Caki2 (cell line): ENCODE results near the gene SLC30A4. TPM values are rescaled to one million over a fixed set of nuclear protein-coding genes. Genes with fewer than 3 reads are reported as not detected.

Experiments used
- DNase-seq: peaks from one replicate; pipeline ENCODE4 v3.0.0-alpha.2; 2015; ENCODE audit warnings: low read depth
- in situ Hi-C: cut with HindIII; loops from 2 replicates; pipeline ENCODE4 v1.10.0; 2016; ENCODE audit warnings: low sequenced_read_pairs, low pct_unique_long_range_greater_than_20kb, mixed read lengths
- total RNA-seq: library from RNA; depleted of rRNA; stranded (reverse); fragments of >200 nt; shearing (Covaris generic); gene quantifications from 2 replicates; pipeline ENCODE4 v1.2.3, GENCODE V29; 2014; ENCODE audit warnings: low replicate concordance

The SLC30A4 gene
- total RNA-seq, 1 experiment from 2014 or later: 3.0 TPM

DNA sequence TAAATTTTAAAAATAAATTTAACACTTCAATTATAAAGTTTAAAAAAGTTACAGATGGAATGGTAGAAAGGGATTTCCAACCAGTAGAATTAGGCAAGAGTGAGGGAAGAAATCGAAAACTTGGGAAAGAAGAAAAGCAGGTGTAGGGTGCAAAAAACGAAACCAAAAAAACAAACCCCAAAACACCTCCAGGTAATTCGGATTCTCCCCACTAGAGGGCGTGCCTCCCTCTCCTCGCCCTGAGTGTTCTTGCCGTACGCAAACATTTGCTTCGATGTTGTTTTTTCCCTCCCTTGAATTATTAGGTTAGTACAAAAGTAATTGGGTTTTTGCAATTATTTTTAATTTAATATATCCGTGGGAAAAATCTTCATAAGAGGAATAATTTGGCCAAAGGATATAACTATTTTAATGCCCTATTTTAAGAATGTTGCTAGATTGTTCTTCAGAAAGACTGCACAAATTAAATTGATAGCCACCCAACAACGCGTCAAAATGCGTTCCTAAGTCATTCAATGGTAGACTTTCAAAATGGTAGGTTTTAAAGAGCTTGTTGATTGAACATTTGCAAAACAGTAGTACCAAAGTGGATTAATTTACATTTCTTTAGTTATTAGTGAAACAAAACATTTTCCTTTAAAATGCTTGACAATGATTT, 63.7 kb downstream of the SLC30A4 start:
- in situ Hi-C loops: no loop called here
- peak; percentile 50 for DNase-seq

DNA sequence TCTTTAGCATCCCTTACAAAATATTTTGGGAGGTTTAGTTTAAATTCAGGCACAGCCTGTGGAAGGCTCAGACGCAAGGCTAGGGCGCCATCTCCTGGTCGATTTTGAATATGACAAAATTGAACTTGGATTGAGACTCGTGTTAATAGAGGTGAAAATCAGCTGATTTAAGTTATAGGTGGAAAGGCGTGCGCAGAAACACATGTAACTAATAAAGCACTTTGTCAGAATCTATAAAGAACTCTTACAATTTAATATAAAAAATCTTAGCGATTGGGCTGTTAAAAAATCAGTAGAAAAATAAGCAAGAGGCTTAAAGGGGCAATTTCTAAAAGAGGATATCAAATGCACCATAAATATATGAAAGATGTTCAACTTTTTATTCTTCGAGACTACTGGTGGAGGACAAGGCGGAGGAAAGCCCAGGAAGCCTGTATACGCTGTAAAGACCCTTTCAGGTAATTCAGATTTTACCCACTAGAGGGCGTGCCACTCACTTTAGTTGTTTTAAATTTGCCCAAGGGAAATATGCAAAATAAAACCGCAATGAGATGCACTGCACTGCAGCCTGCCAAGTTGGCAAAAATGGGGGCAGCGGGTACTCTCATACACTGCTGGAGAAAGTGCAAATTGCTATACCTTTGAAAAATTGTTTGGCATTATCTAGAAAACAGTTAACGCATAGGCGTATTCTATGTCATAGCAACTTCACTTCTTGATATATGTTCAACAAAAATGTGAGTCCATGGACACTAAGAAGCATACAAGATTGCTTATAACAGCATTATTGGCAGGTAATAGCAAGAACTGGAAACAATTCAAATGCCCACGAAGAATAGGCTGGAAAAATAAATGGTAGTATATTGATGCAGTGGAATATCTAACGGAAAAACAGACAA, 64.7 kb downstream of the SLC30A4 start:
- in situ Hi-C loops: no loop called here
- peak; percentile 68 for DNase-seq

DNA sequence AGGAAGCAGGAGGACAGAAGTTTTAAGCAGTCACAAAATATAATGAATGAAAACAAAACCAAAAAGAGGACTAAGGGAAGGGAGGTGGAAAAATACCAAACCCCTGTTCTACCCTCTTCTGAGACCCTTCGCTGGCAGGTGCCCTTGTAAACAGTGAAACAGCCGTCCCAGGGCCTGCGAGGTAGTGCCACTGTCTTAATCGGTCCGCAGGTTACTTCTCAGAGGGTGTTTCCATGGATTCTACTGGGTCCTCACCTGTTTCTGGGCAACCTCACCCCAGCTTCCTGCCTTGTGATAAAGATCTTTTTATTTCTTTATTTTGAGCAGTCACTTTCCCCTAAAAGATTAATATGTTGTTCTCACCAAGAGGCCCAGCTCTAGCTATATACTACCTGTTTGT, 65.3 kb downstream of the SLC30A4 start:
- DNase-seq: peak; percentile 50
- in situ Hi-C loops: no loop called here

DNA sequence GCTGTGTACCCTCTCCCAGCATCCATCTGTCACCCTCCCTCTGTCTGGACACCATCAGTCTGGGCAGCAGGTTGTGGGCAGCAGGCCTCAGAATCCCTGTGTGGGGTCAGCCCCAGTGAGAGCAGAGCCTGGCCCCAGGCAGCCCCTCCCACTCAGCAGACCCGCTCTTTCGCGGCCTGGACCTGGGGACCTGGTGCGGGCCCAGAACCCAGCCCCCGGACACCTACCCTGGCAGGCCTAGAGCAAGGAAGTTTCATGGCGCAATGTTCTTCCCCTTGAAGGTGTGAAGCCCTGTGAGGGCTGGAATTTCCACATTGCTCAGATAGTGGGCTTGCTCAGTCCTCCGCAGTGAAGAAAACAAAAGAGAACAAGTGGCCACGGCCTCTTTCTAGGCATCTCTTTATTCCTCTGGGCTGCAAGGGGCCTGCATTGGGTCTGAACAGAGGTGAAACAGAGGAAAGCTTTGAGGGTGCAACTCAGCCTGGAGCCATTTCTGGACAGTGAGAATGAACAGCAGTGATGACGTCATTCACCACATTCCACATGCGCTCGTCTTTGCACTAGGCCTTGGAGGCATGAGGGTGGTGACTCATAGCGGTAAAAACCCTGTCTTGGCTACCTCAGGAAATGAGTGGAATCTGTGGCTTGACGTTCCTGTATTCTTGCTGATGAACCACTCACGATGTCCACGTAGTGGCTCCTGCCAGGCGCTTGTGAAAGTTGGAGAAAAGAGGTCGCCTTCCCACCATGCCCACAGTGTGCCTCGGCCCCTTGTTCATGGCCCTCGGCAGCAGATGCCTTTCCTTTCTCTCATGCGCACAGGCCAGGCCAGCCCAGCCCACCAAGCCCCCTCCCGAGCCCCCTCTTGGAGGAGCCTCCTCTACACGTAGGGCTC, 66.1 kb downstream of the SLC30A4 start:
- in situ Hi-C loops: no loop called here
- peak; percentile 86 for DNase-seq

DNA sequence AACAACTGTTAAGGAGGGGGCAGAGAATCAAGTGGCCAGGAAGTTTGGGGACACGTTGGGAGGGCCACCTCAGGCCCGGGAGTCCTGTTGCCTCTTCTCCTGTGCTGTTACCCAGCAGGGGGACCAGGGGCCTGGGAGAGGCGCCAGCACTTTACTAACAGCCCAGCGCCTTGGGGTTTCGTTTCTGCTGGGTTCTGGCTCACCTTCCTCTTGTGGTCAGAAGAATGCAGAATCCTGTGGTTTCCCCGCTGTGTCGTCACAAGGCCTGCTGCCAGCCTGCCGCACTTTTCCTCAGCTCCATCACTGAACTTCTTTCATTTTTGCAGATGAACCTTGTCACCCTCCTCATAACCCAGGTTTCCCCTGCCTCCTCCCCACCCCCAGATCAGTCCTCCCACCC, 67.7 kb downstream of the SLC30A4 start:
- in situ Hi-C loops: no loop called here
- DNase-seq: peak; percentile 84

DNA sequence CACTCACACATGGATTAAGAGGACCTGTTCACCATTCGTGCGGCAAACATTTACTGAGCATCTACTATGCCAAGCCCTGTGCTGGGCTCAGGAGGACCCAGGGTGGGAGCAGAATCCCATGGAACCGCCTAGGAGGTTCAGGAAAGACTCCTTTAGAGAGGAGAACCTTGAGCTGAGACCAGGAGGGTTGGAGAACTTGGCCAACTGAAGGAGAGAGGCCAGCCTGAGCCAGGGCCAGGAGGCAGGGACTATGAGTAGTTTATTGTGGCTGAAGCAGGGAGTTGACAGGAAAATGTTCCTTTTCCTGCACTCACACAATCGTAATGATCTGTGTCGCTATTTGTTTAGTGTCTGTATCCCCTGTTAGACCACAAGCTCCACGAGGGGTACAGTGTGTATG, 71.3 kb downstream of the SLC30A4 start:
- no peak for DNase-seq
- in situ Hi-C loops: no loop called here

DNA sequence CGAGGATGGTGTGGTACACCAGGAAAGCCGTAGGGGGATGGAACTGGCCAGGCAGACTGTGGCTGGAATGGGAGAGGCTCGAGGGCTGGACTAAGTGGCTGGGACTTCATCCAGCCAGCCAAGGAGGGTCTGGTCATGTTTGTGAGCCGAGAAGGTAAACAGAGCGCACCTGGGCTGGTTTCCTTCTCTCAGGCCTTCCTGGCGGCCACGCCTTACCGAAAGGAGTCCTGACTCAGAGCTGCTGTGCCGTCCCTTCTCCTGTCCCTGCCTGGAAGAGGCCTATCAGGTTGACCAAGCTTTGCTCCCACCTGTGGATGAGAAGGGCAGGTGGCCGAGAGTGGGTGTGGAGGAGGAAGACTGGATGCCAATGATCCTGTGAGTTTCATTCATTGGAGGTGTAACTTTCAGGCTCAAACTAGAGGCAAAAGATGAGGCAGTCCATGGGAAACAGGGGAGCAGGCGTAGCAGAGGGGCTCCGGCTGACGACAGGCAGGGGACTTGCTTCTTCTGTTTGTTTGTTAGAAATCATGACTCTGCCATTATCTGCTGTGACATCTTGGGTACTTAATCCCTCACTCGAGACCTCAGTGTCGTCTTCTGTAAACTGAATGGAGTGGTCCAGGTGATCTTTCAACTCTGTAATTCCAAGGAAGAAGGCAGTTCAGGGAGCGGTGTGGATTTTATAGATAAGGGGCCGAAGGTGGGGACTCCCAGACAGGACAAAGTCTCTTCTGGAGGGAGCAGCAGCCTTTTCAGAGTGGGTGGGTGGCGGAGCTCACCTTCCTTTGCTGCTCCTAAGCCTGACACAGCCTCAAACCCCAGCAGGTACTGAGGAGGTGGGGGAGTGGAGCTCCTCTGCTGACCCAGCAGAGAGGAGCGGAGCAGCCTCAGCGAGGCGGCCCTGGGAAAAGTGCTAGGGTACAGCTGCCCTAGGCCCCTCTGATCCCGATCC, 72.4 kb downstream of the SLC30A4 start:
- in situ Hi-C loops: no loop called here
- no peak for DNase-seq

DNA sequence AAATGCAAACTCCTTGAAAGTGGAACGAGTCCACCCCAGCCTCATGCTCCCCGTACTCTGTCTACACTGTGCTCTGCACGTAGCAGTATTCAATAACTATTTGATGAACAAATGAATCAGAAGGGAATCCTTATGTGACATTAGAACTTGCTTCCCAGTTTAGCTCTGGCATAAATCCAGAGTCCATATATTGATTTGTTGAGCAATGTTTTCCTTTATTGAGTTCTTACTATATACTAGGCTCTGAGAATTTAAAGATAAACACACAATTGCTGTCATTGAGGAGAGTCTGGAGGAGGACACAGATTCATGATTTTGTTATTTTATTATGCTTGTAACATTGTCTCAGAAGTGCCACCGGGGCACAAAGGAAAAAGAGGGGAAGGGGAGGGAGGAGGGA, 73.2 kb downstream of the SLC30A4 start:
- in situ Hi-C loops: no loop called here
- no peak for DNase-seq

DNA sequence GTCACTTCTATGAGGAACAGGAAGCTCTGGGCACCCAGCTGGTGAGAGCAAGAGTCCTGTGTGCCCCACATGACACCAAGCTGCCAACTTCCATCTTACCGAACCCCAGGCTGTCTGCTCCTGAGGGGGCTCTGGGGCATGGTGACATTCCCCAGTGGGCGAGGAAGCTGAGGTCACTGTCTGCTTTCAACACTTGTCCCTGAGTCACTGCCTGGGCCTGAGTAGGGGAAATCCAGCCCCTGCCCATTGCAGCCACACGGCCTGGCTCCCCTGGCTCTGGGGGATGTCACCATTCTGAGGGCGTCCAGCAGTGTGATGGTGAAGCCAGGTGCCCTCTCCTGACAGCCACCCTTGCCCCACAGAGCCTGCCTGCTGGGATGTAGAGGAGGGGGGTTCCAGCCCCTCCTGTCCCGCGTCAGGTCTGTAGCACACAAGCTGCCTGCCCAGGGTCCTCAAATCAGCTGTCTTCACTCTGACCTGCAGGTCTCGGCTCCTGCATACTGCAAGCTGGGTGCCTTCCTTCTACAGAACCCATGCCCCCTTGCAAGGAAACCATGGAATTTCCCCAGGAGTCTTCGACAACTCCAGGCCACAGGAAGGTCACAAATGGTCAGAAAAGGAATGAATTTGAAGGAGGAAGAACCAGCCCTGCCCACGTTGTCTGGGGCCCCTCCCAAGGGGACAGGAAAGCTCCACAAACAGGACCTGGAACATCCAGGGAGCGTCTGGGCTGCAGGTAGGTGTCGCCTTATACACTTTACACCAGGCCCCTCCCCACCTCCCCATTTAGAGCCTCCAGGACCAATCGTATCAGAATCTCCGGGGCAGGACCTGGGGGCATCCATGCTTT, 74.3 kb downstream of the SLC30A4 start:
- in situ Hi-C loops: no loop called here
- DNase-seq: peak; percentile 79

DNA sequence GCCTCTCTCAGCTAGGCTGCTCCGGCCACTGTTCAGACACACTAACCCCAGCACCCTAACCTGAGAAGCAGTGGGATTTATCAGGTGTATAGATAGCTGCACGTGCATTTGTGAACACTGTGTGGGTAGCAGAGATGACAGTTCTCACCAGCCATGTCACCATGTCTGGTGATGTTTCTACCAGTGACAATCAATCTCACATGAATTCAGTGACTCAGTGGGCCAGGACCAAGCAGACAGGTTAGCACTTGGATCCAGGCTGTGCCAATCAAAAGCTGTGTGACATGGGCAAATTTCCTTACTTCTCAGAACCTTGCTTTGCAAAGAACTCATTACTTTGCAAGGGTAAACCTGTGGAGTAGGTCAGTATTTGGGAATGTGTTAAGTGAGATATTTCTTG, 78.9 kb downstream of the SLC30A4 start:
- in situ Hi-C loops: no loop called here
- DNase-seq: no peak

DNA sequence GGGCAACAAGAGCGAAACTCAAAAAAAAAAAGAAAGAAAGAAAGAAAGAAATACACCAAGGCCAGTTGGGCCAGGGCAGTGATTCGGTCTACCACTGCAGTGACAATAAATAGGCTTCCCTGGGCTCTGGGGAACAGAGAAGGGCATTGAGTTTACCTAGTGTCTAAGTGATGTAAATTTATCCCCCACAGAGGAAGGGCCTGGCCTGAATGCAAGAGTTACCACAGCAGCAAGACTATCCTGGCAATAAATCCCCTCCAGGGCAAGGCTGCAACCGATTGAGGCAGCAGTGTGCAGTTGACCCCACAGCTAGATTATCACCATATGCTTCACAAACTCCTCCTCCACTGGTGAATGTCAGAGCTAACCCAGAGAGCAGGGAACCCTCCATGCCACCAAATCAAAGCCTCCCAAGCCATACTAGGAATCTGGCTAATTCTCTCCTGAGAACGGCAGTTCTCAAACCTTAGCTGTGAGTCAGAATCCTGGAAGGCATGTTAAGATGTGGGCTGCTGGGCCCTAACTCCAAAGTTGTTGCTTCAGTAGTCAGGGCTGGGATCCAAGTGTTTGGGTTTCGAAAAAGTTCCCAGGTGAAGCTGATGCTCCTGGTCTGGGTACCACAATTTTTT, 79.9 kb downstream of the SLC30A4 start:
- in situ Hi-C loops: no loop called here
- peak; percentile 46 for DNase-seq

DNA sequence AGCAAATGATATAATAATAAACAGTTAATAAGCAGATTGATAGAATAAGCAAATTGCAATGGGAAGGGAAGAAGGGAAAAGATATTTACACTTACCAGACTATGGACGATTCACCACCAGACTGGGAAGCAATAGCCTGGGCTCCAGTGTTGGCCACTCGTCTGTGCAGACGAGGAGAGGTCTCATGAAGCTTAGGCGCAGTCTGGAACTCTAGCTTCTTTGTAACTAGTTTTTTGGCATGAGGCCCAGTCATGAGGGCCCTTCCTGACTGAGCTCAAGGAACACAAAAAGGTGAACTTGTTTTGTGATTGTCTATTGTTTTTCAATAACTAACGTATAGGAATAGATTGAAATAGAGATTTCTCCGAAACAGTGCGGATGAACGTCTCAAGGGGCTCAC, 80.9 kb downstream of the SLC30A4 start:
- in situ Hi-C loops: no loop called here

DNA sequence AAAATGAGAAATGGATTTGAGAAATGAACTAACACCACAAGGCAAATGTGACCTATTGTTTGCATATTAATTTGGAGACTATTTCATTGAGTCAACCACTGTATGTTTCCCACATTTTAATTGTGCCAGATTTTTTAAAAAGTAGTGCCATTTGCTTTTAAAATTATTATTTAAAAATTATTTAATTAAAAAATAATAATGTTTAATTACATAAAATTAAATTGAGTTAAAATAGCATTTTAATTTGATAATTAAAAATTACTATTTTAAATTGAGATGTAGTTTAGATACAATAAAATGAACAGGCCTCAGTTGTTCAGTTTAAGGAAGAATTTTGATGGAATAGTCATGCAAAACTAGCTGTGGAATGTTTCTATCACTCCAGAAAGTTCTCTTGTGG, 81.5 kb downstream of the SLC30A4 start:
- DNase-seq: no peak
- in situ Hi-C loops: no loop called here

More for the DNA sequence above, 80.9 kb downstream of the SLC30A4 start:
- peak; percentile 61 for DNase-seq

DNA sequence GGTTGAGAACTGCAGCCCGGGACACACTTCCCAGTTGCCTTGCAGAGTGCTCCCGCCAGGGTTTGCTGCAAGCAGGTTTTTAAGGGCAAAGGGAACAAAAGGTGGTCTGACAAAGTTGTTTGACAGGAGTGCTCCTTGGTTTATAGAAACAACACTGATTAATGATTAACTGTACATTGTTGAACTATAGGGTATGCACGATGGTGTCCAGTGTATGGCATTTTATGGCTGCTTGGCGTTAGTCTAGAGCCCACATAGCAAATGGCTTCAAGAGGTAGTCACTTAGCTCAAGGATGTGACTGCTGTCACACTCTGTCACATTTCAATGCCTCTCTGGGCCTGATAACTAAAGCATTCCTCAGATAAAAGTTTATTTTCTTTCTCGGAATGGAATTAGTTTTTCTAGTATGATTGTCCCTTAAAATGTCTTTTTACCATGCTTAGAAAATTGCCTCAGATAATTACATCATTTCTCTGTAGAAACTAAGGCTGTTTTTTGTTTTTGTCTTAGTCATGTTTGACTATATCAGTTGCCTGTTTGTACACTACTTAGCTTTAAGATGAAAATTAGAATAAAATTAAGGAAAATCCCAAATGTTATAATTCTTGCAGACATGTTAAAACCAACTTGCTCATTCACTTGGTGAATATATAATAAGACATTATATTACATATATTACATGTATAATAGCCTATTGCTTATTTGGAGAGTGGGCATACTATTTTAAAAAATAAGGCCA, 82.9 kb downstream of the SLC30A4 start:
- peak; percentile 81 for DNase-seq
- in situ Hi-C loops: no loop called here

DNA sequence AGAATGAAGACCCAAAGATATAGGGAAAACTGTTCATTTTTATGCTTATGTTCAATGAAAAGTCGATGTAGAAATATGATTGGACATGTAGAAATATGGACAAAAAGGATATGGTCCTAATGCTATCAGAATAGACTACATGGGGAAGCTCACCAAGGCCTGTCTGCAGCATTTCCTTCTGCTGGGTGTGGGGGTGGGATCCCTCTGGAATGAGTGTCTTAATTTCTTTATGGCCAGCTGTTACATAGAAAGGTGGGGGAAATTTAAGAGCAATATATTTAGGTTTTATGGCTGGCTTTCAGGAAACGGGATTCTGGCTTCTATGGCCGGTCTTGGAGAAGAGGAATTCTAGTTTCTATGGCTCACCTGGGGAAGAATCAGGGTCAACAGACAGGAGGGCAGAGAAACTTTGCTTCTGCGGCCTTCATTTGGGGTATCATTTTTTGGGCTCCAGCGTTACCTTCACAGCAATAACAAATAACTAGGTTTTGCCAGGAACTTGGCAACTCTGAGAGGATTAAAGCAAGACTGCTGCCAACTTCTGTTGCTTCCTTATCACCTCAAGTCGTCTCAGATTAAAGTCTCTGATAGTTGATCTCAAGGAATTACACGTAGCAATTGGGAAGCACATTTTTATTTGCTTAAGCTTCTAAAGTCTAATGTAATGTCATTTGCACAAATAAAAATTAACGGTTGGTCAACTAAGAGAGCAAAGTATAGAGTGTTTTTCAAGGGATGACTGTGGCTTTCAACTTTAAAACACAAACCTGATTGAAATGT, 87.2 kb downstream of the SLC30A4 start:
- in situ Hi-C loops: no loop called here
- no peak for DNase-seq
